ENCODE measurements around the gene CRTC3.

Gene CRTC3

DNA sequence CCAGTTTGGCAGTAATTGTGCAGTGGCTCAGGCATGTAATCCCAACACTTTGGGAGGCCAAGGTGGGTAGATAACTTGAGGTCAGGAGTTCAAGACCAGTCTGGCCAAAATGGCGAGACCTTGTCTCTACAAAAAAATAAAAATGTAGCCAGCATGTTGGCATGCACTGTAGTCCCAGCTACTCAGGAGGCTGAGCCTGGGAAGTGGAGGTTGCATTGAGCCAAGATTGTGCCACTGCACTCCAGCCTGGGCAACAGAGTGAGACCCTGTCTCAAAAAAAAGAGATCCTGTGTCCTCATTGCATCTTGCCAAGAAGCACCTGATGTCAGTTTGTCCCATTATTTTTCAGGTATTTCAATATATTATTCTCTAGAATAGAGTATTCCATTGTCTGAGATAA lies 61.8 kb downstream of the CRTC3 start:
- in situ Hi-C loops (cut with MboI; ENCODE audit: low sequenced_read_pairs, unreplicated experiment), result no loop called here
- no peak for DNase-seq (ENCODE audit: low spot score)
- TF ChIP-seq, protein P1, sequence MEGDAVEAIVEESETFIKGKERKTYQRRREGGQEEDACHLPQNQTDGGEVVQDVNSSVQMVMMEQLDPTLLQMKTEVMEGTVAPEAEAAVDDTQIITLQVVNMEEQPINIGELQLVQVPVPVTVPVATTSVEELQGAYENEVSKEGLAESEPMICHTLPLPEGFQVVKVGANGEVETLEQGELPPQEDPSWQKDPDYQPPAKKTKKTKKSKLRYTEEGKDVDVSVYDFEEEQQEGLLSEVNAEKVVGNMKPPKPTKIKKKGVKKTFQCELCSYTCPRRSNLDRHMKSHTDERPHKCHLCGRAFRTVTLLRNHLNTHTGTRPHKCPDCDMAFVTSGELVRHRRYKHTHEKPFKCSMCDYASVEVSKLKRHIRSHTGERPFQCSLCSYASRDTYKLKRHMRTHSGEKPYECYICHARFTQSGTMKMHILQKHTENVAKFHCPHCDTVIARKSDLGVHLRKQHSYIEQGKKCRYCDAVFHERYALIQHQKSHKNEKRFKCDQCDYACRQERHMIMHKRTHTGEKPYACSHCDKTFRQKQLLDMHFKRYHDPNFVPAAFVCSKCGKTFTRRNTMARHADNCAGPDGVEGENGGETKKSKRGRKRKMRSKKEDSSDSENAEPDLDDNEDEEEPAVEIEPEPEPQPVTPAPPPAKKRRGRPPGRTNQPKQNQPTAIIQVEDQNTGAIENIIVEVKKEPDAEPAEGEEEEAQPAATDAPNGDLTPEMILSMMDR (IDR thresholded peaks at IDR 0.05; ENCODE audit: borderline replicate concordance, control extremely low read depth, extremely low read depth, insufficient read depth, missing control alignments), result no peak

DNA sequence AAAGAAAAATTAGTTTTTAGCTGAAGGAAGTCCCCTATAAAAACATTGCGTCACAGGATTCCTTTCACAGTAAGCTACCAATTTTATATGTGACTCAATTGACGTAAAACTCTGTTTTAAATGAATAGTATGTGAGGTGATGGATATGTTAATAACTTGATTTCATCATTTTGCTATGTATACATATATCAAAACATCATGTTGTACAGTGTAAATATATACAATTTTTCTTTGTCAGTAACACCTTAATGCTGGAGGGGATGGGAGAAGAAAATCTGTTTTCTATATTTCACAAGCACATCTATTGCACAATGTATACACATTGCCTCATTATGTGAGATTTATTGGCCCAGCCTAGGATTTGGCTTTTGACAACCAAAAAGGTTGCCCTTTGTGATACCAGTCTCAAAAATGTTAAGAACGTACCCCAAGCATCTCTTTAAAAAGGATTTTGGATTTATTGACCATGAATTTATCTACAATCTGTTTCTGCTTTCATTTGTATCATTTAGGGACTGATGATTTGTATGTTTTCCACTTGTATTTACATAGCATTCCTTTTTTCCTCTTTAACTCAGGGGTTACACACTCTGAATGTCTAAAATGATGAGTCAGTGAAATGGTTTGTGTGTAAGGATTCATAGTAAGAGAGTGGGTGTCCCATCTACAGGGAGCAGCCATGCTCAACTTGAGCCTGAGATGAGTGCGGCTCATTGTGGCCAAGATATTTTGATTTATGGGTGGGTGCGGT lies 62.6 kb downstream of the CRTC3 start:
- DNase-seq (ENCODE audit: low spot score), result no peak
- in situ Hi-C loops (cut with MboI; ENCODE audit: low sequenced_read_pairs, unreplicated experiment), result no loop called here
- TF ChIP-seq, protein P1 (IDR thresholded peaks at IDR 0.05; ENCODE audit: borderline replicate concordance, control extremely low read depth, extremely low read depth, insufficient read depth, missing control alignments), result no peak

DNA sequence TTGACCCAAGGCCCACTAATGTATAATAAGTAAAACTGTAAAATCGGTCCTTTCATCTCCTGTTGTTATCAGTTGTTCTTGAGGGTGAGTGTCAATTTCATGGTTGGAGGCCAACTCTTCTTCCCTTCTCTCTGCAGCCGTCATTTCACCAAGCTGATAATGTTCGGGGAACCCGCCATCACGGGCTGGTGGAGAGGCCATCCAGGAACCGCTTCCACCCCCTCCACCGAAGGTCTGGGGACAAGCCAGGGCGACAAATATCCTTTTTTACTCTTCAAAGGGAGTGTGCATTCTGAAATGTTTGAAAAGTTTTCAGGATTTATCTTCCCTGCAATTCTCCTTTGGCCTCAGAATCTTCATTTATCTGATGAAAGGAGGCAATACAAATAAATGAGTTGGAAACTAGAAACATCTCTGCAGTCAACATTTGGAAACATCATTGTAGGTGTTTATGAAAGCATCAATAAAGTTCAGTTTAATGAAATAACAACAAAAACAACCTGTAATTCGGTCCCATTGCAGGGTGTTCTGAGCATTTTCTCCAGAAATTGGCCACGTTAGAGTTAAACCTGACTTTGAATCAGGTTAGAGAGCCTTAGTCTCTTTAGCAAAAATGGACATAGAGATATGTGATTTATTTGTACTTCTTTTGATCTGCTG lies 63.9 kb downstream of the CRTC3 start:
- no peak for DNase-seq (ENCODE audit: low spot score)
- in situ Hi-C loops (cut with MboI; ENCODE audit: low sequenced_read_pairs, unreplicated experiment), result no loop called here
- TF ChIP-seq, protein P1 (IDR thresholded peaks at IDR 0.05; ENCODE audit: borderline replicate concordance, control extremely low read depth, extremely low read depth, insufficient read depth, missing control alignments), result no peak

DNA sequence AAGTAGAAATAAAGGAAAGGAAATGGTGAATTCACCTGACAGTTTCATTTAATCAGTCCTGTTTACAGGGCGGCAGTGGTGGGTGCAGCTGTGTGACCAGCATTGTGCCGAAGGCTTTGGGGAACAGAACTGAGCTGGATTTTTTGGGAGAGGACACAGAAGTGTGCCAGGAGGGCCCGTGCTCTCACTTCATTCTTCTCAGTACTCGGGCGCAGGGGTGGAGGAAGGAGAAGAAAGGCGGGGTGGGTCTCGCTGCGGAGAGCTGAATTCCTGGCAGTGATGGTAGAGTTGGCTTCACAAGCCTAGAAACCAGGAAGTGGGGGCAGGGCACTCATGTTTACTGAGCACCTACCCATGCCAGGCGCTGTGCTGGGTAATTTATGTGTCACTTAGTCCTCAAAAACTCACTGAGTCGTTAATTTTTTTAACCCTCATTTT lies 64.6 kb downstream of the CRTC3 start:
- DNase-seq (ENCODE audit: low spot score), result no peak
- in situ Hi-C loops (cut with MboI; ENCODE audit: low sequenced_read_pairs, unreplicated experiment), result no loop called here
- TF ChIP-seq, protein P1 (IDR thresholded peaks at IDR 0.05; ENCODE audit: borderline replicate concordance, control extremely low read depth, extremely low read depth, insufficient read depth, missing control alignments), result no peak

DNA sequence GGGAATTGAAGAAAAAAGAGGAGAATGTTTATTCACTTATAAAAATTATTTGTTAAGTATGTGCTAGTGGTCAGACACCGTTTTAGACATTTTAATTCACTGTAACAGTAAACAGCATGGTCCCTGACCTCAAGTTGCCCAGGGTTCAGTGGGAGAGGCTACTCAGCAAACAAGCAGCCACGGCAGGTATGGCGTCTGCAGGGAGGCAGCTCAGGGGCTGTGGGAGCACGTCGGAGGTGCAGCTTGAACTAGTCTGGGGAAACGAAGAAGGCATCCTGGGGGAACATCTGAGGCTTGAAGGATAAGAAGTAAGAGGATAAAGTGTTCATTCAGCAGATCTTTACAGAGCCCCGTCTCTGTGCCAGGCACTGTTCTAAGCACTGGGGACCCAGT lies 66.0 kb downstream of the CRTC3 start:
- no peak for DNase-seq (ENCODE audit: low spot score)
- in situ Hi-C loops (cut with MboI; ENCODE audit: low sequenced_read_pairs, unreplicated experiment), result no loop called here
- TF ChIP-seq, protein P1 (IDR thresholded peaks at IDR 0.05; ENCODE audit: borderline replicate concordance, control extremely low read depth, extremely low read depth, insufficient read depth, missing control alignments), result no peak

DNA sequence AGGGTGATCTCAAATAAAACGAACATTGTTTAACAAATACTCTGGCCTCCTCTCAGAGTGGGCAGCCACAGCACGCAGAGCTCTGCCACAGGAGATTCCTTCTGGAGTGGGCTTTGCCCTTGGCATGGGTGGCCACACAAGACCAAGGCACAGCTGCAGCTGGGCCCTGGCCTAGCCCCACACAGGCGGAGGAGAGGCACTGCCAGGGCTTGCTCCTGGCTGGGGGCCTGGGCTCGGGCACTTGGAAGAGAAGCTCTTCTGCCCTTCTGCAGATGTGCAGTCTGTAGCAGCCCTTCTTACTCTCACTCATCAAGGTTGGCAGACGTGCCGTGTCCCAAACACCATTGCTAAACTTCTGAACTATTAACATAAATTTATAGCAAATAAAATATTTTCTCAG lies 67.2 kb downstream of the CRTC3 start:
- no peak for DNase-seq (ENCODE audit: low spot score)
- TF ChIP-seq, protein P1 (IDR thresholded peaks at IDR 0.05; ENCODE audit: borderline replicate concordance, control extremely low read depth, extremely low read depth, insufficient read depth, missing control alignments), result no peak
- in situ Hi-C loops (cut with MboI; ENCODE audit: low sequenced_read_pairs, unreplicated experiment), result no loop called here
